Left ventricle myocardium inferior (tissue), 1 donor: ENCODE measurements around the gene TMEM39B. TPM values are rescaled to one million over a fixed set of nuclear protein-coding genes. Genes with fewer than 3 reads are reported as not detected.
"Not testable (repeated sequence)": the region's sequence is repeated elsewhere in the genome, so short reads cannot be mapped to it uniquely, and the experiment has no call there.

Source experiments
- DNase-seq: peaks from one replicate; pipeline ENCODE4 v3.0.0-alpha.2; 2020
- H3K27ac ChIP-seq: fragments of 200-600 bp; replicated peaks from 2 replicates; pipeline ENCODE4 v1.8.0; 2021
- H3K27me3 ChIP-seq: fragments of 200-600 bp; 2 replicates; pipeline ENCODE4 v1.8.0; 2021; ENCODE audit warnings: low read depth
- H3K36me3 ChIP-seq: fragments of 200-600 bp; 2 replicates; pipeline ENCODE4 v1.8.0; 2021
- H3K4me1 ChIP-seq: fragments of 200-600 bp; 2 replicates; pipeline ENCODE4 v1.8.0; 2021
- H3K4me3 ChIP-seq: fragments of 200-600 bp; 2 replicates; pipeline ENCODE4 v1.8.0; 2021; ENCODE audit warnings: mild to moderate bottlenecking, moderate library complexity
- H3K9me3 ChIP-seq: fragments of 200-600 bp; replicated peaks from 2 replicates; pipeline ENCODE4 v1.8.0; 2021
- CTCF ChIP-seq: fragments of 200-600 bp; IDR thresholded peaks from 2 replicates; pipeline ENCODE4 v1.8.0; 2021; ENCODE audit warnings: antibody characterized with exemption, mild to moderate bottlenecking, borderline replicate concordance
- intact Hi-C: fragments of 100-400 bp; cut with micrococcal nuclease; formaldehyde crosslinking; loops from one replicate; pipeline ENCODE4 v1.11.0; 2022
- total RNA-seq: library from RNA; stranded (reverse); fragmentation: NEBNext Ultra II Directional; extraction: Animal tissue kit (Norgen Biotek cat#: 25700); gene quantifications from one replicate; pipeline ENCODE4 v1.2.1, GENCODE V29; 2021
- donor health status: DM: no; HTN: yes; CAD: no; lungs with severe emphysema.

TMEM39B gene
- total RNA-seq, 1 donor from 2014 or later = 5.8 TPM

- Histone ChIP-seq H3K4me1 (peaks cover 77% of the 10 kb centered on the region), H3K27ac (peak overlapping the region; percentile 12), H3K27me3 (no peaks in the 10 kb centered on the region), H3K4me3 (no peak overlapping the region), H3K9me3 (no peaks in the 10 kb centered on the region), H3K36me3 (no peaks in the 10 kb centered on the region)
- no peak for DNase-seq
- intact Hi-C loops = no loop called here
- TF ChIP-seq CTCF = no peak
Observed at GRCh38 chr1:32111040-32111623, 38.4 kb downstream of the TMEM39B start.

DNA sequence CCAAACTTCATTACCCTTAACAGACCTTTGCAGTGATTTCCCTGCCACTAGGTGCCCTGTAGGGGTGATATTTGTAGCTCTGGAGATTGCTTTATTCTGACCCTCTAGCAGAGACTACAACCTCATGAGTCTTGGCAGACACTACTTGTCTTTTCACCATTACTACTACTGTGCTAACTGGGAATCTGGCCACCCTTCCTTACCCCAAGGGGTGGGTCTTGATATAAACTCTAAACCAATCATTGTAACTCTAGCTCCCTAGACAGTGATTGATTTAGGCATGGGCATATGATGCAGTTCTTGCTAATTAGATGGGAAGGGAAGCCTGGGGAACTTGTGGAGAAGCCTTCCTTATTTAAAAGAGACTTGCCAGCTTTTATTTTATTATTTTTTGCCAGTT, 39.0 kb downstream of the TMEM39B start:
- TF ChIP-seq CTCF = peak; percentile 21
- H3K4me1 ChIP-seq = peaks cover 83% of the 10 kb centered on the region
- no peaks in the 10 kb centered on the region for H3K9me3 ChIP-seq
- peak overlapping the region; percentile 12 for H3K27ac ChIP-seq
- H3K4me3 ChIP-seq = no peak overlapping the region
- DNase-seq = no peak
- H3K36me3 ChIP-seq = no peaks in the 10 kb centered on the region
- intact Hi-C loops = no loop called here
- H3K27me3 ChIP-seq = no peaks in the 10 kb centered on the region

- Histone ChIP-seq H3K36me3 (no peaks in the 10 kb centered on the region), H3K9me3 (no peaks in the 10 kb centered on the region), H3K27me3 (no peaks in the 10 kb centered on the region), H3K4me1 (peaks cover 83% of the 10 kb centered on the region), H3K27ac (peak overlapping the region; percentile 16), H3K4me3 (no peak overlapping the region)
- TF ChIP-seq CTCF = no peak
- DNase-seq = no peak
- intact Hi-C loops = no loop called here
Observed at GRCh38 chr1:32112806-32113375, 40.2 kb downstream of the TMEM39B start.

DNA sequence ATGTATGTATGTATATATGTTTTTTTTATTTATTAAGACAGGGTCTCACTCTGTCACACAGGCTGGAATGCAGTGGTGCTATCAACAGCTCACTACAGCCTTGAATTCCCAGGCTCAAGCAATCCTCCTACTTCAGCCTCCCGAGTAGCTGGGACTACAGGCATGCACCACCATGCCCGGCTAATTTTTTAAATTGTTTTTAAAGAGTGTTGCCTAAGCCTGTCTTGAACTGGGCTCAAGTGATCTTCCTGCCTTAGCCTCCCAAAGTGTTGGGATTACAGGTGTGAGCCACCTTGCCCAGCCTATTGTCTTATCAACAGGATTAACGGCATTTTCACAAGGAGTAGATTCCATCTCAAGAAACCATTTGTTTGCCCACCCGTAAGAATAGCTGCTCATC, 40.7 kb downstream of the TMEM39B start:
- H3K36me3 ChIP-seq, DNase-seq, H3K9me3 ChIP-seq, intact Hi-C loops, H3K27me3 ChIP-seq, H3K4me3 ChIP-seq: not testable (repeated sequence)
- Histone ChIP-seq H3K27ac (peak overlapping the region; percentile 16), H3K4me1 (peaks cover 77% of the 10 kb centered on the region)

- Histone ChIP-seq H3K9me3 (no peaks in the 10 kb centered on the region), H3K27ac (no peak overlapping the region), H3K4me3 (no peak overlapping the region), H3K27me3 (no peaks in the 10 kb centered on the region), H3K36me3 (no peaks in the 10 kb centered on the region), H3K4me1 (peaks cover 72% of the 10 kb centered on the region)
- TF ChIP-seq CTCF = no peak
- no peak for DNase-seq
- intact Hi-C loops = no loop called here
Observed at GRCh38 chr1:32114420-32114819, 41.7 kb downstream of the TMEM39B start.

GRCh38 chr1:32115496-32115895, 42.8 kb downstream of the TMEM39B start:
- Histone ChIP-seq H3K4me1 (peaks cover 67% of the 10 kb centered on the region), H3K9me3 (no peaks in the 10 kb centered on the region)
- TF ChIP-seq CTCF = no peak

More at GRCh38 chr1:32115496-32115895, 42.8 kb downstream of the TMEM39B start:
- no peak overlapping the region for H3K27ac ChIP-seq
- intact Hi-C loops = no loop called here
- no peak overlapping the region for H3K4me3 ChIP-seq
- H3K36me3 ChIP-seq = no peaks in the 10 kb centered on the region
- no peak for DNase-seq
- no peaks in the 10 kb centered on the region for H3K27me3 ChIP-seq
